Tibial nerve (tissue), 4 donors: ENCODE measurements around the gene DPP4. TPM values are rescaled to one million over a fixed set of nuclear protein-coding genes. Genes with fewer than 3 reads are reported as not detected.

ENCODE experiments used
- DNase-seq, 2 donors: peaks; one replicate each; pipeline ENCODE4 v3.0.0-alpha.2; 2019; ENCODE audit warnings: low spot score in 2 of 2
- H3K27ac ChIP-seq, 4 donors: fragments of 200-600 bp; sonication (generic) in 3 of 4; one replicate each; pipeline ENCODE4 v1.5.1; 2017 to 2019; ENCODE audit warnings: mild to moderate bottlenecking in 1 of 4
- H3K27me3 ChIP-seq, 2 donors: fragments of 200-600 bp; sonication (generic) in 1 of 2; one replicate each; pipeline versions ENCODE4 v1.5.1 to v1.6.0; 2017 to 2019
- H3K36me3 ChIP-seq, 3 donors: fragments of 200-600 bp; sonication (generic); one replicate each; pipeline ENCODE4 v1.5.1; 2018 to 2019
- H3K4me1 ChIP-seq, 4 donors: fragments of 200-600 bp; sonication (generic) in 3 of 4; one replicate each; pipeline ENCODE4 v1.5.1; 2017 to 2019
- H3K4me3 ChIP-seq, 4 donors: fragments of 200-600 bp; sonication (generic) in 3 of 4; one replicate each; pipeline ENCODE4 v1.5.1; 2017 to 2019; ENCODE audit warnings: mild to moderate bottlenecking in 1 of 4, moderate library complexity in 1 of 4
- H3K9me3 ChIP-seq, 4 donors: fragments of 200-600 bp; sonication (generic) in 3 of 4; one replicate each; pipeline ENCODE4 v1.5.1; 2017 to 2019
- EP300 ChIP-seq, 2 donors: sonication (generic); formaldehyde crosslinking; IDR thresholded peaks; one replicate each; pipeline ENCODE4 v1.6.1; 2017; ENCODE audit warnings: antibody characterized with exemption in 2 of 2, mild to moderate bottlenecking in 1 of 2
- POLR2A ChIP-seq, 2 donors: fragments of 450-650 bp; IDR thresholded peaks; one replicate each; pipeline ENCODE4 v1.6.1; 2017; ENCODE audit warnings: antibody characterized with exemption in 2 of 2, mild to moderate bottlenecking in 2 of 2, moderate library complexity in 2 of 2
- WGBS, 2 donors: methylation state at CpG; one replicate each; pipeline ENCODE4 v1.1.5; 2018; 5-methylcytosine and 5-hydroxymethylcytosine counted together
- total RNA-seq, 4 donors: library from RNA; depleted of rRNA; stranded (reverse); fragments of >200 nt; gene quantifications; one replicate each; pipeline ENCODE4 v1.1.0, GENCODE V29; 2016
- TF ChIP-seq, protein P1 (sequence below), 5 experiments: fragments of 200-600 bp in 3 of 5; fragments of 450-650 bp in 2 of 5; sonication (generic) in 3 of 5; IDR thresholded peaks; one replicate each; pipeline ENCODE4 v1.5.1; 2016 to 2019; ENCODE audit warnings: antibody characterized with exemption in 5 of 5, mild to moderate bottlenecking in 3 of 5, moderate library complexity in 2 of 5

DPP4 gene
- total RNA-seq, 4 donors from 2014 or later: 5.2 to 22.8 (median 17.3) TPM

DNA sequence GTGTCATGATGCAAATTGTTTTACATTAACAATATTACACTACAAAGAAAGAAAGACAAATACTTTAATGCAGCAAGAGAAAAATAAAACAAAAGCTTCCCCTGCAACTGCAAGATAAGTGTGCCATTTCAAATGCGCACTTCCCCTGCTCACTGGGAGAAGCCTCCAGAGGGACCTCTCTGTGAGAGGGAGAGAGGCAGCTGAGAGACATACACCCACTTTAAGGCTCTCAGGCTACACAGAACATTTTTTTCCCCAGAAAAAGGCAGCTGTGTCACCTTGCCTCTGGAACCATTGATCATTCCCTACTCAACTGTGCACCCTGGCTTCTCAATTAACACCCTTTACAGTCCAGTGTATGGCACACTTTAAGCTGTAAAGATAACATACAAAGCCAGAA lies 75.2 kb downstream of the DPP4 start:
- WGBS, 2 donors: 90 to 100% methylated on average over 1 of the region's 1 CpG
- DNase-seq: no peak
- no peaks in the 10 kb centered on the region for H3K36me3 ChIP-seq
- H3K4me1 ChIP-seq: peaks cover 0 to 12% (median 0%) of the 10 kb centered on the region in 4 donors
- H3K27me3 ChIP-seq: no peaks in the 10 kb centered on the region
- TF ChIP-seq, protein P1, sequence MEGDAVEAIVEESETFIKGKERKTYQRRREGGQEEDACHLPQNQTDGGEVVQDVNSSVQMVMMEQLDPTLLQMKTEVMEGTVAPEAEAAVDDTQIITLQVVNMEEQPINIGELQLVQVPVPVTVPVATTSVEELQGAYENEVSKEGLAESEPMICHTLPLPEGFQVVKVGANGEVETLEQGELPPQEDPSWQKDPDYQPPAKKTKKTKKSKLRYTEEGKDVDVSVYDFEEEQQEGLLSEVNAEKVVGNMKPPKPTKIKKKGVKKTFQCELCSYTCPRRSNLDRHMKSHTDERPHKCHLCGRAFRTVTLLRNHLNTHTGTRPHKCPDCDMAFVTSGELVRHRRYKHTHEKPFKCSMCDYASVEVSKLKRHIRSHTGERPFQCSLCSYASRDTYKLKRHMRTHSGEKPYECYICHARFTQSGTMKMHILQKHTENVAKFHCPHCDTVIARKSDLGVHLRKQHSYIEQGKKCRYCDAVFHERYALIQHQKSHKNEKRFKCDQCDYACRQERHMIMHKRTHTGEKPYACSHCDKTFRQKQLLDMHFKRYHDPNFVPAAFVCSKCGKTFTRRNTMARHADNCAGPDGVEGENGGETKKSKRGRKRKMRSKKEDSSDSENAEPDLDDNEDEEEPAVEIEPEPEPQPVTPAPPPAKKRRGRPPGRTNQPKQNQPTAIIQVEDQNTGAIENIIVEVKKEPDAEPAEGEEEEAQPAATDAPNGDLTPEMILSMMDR (IDR thresholded peaks at IDR 0.05): no peak
- TF ChIP-seq POLR2A (IDR thresholded peaks at IDR 0.05) (no peak), EP300 (IDR thresholded peaks at IDR 0.05) (no peak)
- no peak overlapping the region for H3K4me3 ChIP-seq
- H3K9me3 ChIP-seq: no peaks in the 10 kb centered on the region
- H3K27ac ChIP-seq: no peak overlapping the region

DNA sequence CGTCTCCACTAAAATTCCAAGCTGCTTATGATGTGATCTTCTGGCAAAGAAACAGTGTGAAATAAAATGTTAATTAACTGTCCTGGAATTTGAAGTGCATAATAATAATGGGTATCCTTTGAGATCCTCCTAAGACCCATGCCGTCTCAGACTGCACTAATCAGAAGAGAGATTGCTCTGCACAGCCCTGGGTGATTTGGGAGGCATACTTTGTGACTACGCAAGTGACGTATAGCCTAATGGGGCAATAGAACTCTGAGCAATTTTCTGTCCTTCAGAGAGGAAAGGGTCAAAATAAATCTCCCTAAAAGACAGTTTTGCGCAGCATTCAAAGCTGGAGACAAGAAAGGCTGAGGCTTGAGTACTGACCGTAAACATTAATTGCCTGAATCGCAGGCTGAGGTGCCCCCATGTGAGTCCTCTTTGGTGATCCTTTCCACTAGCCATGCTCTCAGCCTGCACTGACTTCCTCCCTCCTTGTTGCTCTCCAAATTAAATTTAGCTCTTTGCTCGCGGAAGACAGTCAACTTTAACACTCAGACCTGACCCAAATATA lies 76.0 kb downstream of the DPP4 start:
- Histone ChIP-seq H3K27me3 (no peaks in the 10 kb centered on the region), H3K4me3 (no peak overlapping the region), H3K4me1 (peaks cover 0 to 12% (median 0%) of the 10 kb centered on the region in 4 donors), H3K27ac (no peak overlapping the region), H3K9me3 (no peaks in the 10 kb centered on the region), H3K36me3 (no peaks in the 10 kb centered on the region)
- TF ChIP-seq, protein P1 (IDR thresholded peaks at IDR 0.05): no peak
- TF ChIP-seq POLR2A (IDR thresholded peaks at IDR 0.05) (no peak), EP300 (IDR thresholded peaks at IDR 0.05) (no peak)
- no peak for DNase-seq
- 52 to 59% methylated on average over 9 of the region's 9 CpGs for WGBS, 2 donors

DNA sequence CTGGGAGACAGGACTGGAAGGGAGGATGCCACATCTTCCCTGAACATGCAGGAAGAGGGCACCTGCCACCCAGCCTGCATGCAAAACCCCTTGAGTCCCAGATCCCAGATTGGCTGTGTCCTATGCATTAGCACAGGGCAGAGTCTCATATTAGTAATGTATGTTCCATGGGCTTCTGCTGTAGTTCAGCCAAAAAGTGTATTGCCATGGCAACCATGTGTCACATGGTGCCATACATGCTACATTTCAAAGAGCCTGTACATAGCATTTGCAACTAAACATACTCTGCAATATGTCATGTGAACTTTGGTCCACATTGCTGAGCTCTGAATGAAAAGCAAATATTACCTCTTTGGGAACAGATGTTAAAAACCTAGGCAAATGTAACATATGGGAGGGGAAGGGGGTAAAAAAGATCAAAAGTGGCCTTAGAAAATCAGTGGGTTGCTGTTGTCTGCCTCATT lies 78.4 kb downstream of the DPP4 start:
- Histone ChIP-seq H3K4me3 (no peak overlapping the region), H3K36me3 (no peaks in the 10 kb centered on the region), H3K9me3 (no peaks in the 10 kb centered on the region), H3K27ac (no peak overlapping the region), H3K27me3 (no peaks in the 10 kb centered on the region), H3K4me1 (peaks cover 0 to 12% (median 1%) of the 10 kb centered on the region in 4 donors)
- no peak for DNase-seq
- TF ChIP-seq POLR2A (IDR thresholded peaks at IDR 0.05) (no peak), EP300 (IDR thresholded peaks at IDR 0.05) (no peak)
- TF ChIP-seq, protein P1 (IDR thresholded peaks at IDR 0.05): no peak

DNA sequence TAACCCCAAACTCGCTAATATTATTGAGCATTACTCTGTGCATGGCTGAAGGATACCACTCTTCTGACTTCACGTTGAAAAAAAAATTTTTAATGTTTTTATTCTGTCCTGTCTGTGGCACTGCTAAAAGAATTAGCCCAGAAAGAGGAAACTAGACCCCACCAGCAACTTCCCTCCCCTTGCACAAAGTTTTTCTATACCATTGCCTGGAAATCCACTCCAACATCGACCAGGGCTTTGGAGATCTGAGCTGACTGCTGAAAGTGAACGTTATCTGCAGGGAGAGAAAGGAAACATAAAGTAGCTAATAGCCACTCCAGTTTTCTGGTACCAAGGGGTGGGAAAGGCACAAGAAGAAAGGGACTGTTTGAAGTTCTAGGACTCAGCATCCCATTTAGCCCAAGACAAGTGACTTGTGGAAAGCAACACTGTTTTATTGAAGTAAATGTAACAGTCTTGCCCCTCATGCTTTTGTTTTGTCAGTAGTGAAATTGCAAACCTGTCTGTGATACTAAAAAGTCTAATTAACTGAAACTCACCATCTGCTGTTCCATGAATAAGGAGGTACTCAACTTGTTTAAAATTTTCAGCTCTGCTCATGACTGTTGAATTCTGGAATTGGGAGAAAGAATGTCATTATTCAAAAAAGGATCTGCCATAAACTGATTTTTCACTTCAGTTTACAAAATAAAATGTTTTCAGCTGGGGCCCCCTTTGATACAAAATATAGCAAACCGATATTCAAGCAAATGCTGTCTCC lies 79.1 kb downstream of the DPP4 start:
- Histone ChIP-seq H3K36me3 (no peaks in the 10 kb centered on the region), H3K4me1 (peaks cover 0 to 12% (median 1%) of the 10 kb centered on the region in 4 donors), H3K27me3 (no peaks in the 10 kb centered on the region), H3K9me3 (no peaks in the 10 kb centered on the region), H3K27ac (no peak overlapping the region), H3K4me3 (no peak overlapping the region)
- 50 to 59% methylated on average over 5 of the region's 5 CpGs for WGBS, 2 donors
- TF ChIP-seq POLR2A (IDR thresholded peaks at IDR 0.05) (no peak), EP300 (IDR thresholded peaks at IDR 0.05) (no peak)
- TF ChIP-seq, protein P1 (IDR thresholded peaks at IDR 0.05): no peak
- no peak for DNase-seq

DNA sequence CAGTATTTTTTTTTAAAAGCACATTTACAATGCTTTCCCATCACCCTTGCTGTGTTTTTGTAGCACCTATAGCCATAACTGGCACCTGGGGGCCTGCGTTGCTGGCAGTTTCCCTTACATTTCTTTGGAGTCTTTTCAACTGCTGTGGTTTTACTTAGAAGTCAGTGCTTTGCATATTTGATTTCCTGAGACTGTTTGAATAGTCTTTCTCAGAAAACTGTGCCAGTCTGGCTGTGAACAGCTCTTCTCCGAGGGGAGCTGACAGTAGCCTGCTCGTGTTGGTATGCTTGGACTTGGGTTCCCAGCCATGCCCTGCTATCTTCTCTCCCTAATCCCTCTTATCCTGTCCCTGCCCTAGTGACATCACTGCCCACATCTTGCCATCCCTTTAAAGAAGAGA lies 81.5 kb downstream of the DPP4 start:
- Histone ChIP-seq H3K9me3 (no peaks in the 10 kb centered on the region), H3K27me3 (no peaks in the 10 kb centered on the region), H3K4me3 (no peak overlapping the region), H3K4me1 (peaks cover 0 to 12% (median 1%) of the 10 kb centered on the region in 4 donors), H3K36me3 (no peaks in the 10 kb centered on the region), H3K27ac (no peak overlapping the region)
- TF ChIP-seq, protein P1 (IDR thresholded peaks at IDR 0.05): no peak
- TF ChIP-seq POLR2A (IDR thresholded peaks at IDR 0.05) (no peak), EP300 (IDR thresholded peaks at IDR 0.05) (no peak)
- DNase-seq: no peak
- WGBS, 2 donors: 35 to 38% methylated on average over 3 of the region's 3 CpGs
